ENCODE results near the gene SLC7A14. TPM values are rescaled to one million over a fixed set of nuclear protein-coding genes. Genes with fewer than 3 reads are reported as not detected.
A peak's percentile ranks its signal among the peaks of the same experiment; 100 is the strongest.

Gene SLC7A14
- total and polyA plus RNA-seq, 2 of the 13 experiments (the other 11 are each of a cell fraction or from before 2014, with no cell fraction given): not detected

- TF ChIP-seq NR1H2 (CRISPR knock-in tag; IDR thresholded peaks at IDR 0.05; ENCODE audit: borderline replicate concordance, low read depth) (no peak), CHD4 (IDR thresholded peaks at IDR 0.05; ENCODE audit: borderline replicate concordance, low read length) (0 out of 2 replicates have a peak, but pooled peaks have one; percentile 51), ZNF124 (CRISPR knock-in tag; IDR thresholded peaks at IDR 0.05) (no peak), ZNF83 (CRISPR knock-in tag; IDR thresholded peaks at IDR 0.05; ENCODE audit: borderline replicate concordance) (no peak), ZNF883 (CRISPR knock-in tag; IDR thresholded peaks at IDR 0.05; ENCODE audit: not compliant biosample characterization) (no peak), NFRKB (IDR thresholded peaks at IDR 0.05) (no peak), ZNF318 (CRISPR knock-in tag; IDR thresholded peaks at IDR 0.05) (no peak), ZNF605 (CRISPR knock-in tag; IDR thresholded peaks at IDR 0.05) (0 out of 2 replicates have a peak, but pooled peaks have one; percentile 22), ZNF737 (CRISPR knock-in tag; IDR thresholded peaks at IDR 0.05; ENCODE audit: borderline replicate concordance) (no peak), PAXIP1 (CRISPR knock-in tag; conservative IDR thresholded peaks at IDR 0.05) (peak; percentile 10; the same call in 1 of the 2 replicates), CSRNP1 (CRISPR knock-in tag; IDR thresholded peaks at IDR 0.05) (peak; percentile 13; the same call in 1 of the 2 replicates), NBN (conservative IDR thresholded peaks at IDR 0.05) (no peak), BCL6 (CRISPR knock-in tag; IDR thresholded peaks at IDR 0.05) (no peak), ZMYM3 (CRISPR knock-in tag; IDR thresholded peaks at IDR 0.05) (0 out of 2 replicates have a peak, but pooled peaks have one; percentile 6), ZNF577 (CRISPR knock-in tag; IDR thresholded peaks at IDR 0.05; ENCODE audit: borderline replicate concordance, low read depth) (no peak), MIXL1 (CRISPR knock-in tag; IDR thresholded peaks at IDR 0.05) (no peak), ZFY (CRISPR knock-in tag; IDR thresholded peaks at IDR 0.05) (no peak)
Observed at GRCh38 chr3:170426240-170426797, 159.6 kb downstream of the SLC7A14 start (continued).
